ENCODE measurements around the gene IGSF3.
"Not testable (repeated sequence)": the region's sequence is repeated elsewhere in the genome, so short reads cannot be mapped to it uniquely, and the experiment has no call there.

The IGSF3 gene

DNA sequence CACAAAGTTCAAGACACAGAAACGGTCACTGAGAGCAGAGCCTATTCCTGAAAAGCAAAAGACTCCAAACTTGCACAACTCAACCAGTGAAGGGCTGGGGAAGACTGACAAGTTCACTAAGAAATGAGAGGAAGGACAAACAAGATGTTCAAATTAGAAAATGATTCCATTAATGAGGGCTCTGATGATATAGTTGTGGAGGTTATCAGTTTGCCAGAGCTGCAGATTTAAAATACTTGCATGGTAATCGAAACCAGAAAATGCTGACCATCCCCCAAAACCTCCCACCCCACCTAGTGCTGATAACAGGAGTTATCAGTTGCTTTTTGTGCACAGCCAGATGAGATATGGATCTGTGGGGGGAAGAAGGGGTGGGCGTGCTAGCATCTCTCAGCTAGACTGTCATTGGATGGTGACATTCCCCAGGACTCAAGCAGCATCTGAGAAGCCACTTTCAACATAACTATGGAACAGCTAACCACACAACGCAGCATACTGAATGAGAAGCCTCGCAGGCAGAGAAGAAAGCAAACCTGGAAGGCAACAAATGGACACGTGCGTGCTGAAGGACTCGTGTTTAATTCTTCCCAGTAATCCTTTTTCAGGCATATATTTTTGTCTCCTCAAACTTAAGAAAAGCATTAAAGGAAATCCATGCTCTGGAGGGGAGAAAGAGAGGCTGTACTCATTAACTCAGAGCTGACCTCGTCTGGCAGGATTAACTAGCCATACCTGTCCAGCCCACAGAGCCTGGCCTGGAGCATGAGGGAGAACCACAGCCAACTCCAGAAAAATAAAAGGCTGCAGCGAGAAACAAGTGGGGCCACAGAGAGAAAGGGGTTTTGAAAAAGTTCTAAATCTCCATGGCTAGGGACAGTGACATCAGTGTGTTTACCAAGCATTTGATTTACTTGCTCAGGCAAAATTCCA lies 35.3 kb downstream of the IGSF3 start:
- not testable (repeated sequence) for DNase-seq (ENCODE audit: low read depth, low spot score)

DNA sequence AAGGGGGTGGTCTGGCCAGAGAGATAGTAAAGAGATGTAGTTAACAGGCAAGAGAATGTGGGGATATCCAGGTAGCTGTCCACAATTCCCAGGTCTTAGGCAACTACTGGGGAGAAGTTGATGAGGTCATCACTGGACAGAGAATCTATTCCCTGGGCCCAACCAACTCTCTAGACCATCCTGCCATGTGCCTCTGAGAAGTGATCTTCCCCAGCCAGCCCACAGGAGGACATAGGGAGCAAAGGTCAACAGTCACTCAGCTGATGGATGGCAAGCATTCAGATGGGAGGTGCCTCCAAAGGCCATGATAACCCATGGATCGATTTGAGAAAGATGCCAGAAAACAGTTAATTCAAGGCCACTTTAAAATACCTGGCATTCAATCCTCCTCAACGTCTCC lies 36.0 kb downstream of the IGSF3 start:
- not testable (repeated sequence) for DNase-seq (ENCODE audit: low read depth, low spot score)

DNA sequence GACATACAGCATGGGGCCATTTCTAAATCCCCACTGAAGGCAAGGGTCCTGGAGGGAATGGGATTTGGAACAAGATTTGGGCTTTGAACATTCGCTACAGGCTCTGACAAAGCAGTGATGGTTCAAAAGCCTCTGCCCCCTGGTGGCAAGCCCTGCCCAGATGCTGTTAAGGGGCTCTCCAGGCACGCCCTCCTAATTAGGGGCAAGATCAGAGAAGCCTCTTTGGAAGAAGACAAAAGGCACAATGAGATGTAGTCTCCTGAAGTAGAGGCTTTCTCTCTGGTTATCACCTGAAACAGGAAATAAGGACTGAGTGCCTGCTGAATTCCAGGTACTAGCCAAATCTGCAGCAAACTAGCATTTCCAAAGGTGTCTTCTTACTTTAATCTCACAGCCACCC lies 37.5 kb downstream of the IGSF3 start:
- not testable (repeated sequence) for DNase-seq (ENCODE audit: low read depth, low spot score)

DNA sequence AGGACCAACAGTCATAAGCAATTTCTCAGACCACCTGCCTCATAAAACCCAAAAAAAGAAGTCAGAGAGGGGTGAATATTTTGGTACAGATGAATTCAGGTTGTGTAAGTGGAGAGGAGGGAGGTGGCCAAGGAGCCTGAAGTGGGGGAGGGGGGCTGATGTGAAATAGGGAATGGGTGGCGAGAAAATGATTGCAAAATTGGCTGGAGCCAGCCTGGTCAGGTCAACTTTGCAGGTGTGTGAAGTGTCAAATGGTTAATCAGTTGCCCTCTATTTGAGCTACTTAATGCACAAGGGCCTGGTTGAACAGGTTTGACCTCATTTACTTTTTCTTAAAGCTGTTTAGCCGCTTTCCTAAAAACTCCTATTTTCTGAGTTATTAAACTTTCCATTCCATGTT lies 38.1 kb downstream of the IGSF3 start:
- DNase-seq (ENCODE audit: low read depth, low spot score): not testable (repeated sequence)

DNA sequence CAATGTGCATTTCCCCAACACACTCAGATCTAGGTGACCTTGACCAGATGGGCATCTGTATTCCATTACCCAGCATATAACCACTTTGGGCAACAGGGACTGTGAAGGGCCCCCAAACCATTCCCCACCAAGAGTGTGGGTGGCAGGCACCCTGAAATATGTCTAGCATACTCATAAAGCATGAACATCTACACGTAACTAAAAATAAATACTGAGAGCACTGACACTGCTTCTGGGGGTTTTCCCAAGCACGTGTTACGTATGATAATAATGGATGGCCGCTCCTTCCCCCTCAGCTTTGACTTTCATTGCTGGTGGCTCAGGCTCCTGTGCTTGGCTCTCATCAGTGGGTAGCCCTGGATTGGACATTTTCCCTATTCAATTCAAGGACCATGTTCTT lies 39.1 kb downstream of the IGSF3 start:
- DNase-seq (ENCODE audit: low read depth, low spot score): no peak

DNA sequence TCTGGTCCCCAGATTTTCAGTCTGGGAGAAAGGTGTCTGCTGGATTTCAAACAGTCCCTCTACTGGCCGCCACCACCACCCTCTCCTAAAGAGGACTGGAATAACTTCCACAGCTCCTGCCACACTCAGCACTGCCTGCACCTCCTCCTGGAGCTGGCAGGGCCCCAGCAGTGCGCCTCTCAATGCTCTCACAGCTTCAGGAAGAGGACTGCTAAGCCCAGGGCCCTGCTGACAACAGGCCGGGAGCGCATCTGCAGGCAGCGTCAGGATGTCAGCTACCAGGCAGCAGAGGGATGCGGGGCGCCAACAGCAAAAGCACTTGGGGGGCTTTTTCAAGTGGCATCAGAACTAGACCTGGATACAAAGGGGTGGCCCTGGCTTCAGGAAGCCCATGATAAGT lies 40.2 kb downstream of the IGSF3 start:
- not testable (repeated sequence) for DNase-seq (ENCODE audit: low read depth, low spot score)

DNA sequence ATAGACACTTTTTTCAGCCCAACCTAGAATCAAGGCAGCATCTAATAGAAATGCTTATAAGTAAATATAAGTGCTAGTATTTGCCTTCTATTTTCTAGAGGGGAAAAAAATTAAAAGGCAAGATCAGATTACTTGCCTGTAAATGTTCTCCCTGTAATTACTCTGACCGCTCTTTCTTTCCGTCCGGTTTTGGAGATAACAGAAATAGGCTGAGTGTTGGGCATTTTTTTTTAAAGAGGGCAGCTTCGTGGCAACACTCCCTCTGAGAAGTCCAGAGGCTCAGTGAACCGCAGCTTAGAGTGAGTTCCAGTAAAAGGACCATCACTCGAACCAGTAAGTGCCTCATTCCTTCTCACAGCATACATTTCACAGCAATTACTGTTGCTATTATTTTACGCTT lies 40.6 kb downstream of the IGSF3 start:
- not testable (repeated sequence) for DNase-seq (ENCODE audit: low read depth, low spot score)

DNA sequence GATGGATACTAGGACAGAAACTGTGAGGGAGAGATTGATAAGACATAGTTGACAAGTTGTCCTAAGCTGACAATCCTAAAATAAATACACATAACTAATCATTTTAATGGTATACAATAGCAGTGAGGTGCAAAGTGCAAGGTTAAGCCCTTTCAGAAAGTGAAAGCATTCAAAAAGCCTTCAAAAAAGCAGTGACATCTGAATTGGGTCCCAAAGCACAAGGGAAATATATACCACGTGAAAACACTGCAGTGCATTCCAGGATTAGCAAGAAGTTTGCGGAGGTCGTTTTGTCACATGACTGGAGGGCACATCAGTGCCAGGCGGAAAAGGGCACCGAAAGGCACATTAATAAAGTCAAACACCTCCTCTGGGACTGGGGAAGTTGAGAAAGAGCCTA lies 42.4 kb downstream of the IGSF3 start:
- DNase-seq (ENCODE audit: low read depth, low spot score): not testable (repeated sequence)

DNA sequence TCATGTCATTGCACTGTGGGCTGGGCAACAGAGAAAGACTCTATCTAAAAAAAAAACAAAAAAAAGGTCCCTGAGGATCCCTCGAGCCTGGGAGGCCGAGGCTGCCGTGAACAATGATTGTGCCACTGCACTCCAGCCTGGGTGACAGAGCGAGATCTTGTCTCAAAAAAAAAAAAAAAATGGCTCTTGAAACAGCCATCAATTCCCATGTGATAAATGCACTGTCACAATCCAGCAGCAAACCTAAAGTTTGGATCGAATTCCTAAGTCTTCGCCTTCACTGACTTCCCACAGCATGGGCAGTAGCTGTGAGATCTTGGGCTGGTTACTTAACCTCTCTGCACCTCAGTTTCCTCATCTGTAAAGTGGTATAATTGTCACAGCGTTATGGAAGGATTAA lies 43.5 kb downstream of the IGSF3 start:
- no peak for DNase-seq (ENCODE audit: low read depth, low spot score)

DNA sequence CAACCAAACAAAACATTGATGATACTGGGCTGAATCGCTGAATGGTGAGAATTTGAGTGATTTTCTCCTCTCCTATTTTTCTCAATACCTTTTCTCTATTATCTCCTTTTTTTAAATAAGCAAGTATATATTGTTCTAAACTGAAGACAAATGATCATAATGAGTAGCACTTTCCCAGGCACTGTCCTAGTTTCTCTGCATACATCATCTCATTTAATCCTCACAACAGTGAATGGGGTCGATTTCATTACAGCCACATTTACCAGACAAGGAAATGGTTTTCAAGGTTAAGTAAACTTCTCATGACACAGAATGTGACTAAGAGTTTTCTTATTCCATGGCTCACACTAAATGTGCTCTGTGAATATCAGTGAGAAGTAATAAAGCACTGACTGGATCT lies 45.0 kb downstream of the IGSF3 start:
- DNase-seq (ENCODE audit: low read depth, low spot score): not testable (repeated sequence)

DNA sequence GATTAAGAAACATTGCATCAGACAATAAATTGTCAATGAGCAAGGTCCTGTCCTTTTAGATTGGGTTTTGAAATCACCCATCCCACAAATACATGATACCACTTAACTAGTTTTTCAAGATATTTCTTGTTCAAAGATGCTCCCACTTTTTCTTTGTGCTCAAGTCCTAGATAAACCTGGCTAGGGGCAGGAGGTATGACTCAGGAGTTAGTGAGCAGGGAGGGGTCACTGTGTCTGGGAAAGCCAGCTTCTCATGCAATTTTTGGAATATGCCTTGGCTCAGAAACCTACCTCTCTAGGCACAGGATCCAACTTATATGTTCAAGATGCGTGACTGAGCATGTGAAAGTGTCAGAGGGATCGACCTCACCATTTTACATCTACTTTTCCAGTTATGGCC lies 45.8 kb downstream of the IGSF3 start:
- not testable (repeated sequence) for DNase-seq (ENCODE audit: low read depth, low spot score)

DNA sequence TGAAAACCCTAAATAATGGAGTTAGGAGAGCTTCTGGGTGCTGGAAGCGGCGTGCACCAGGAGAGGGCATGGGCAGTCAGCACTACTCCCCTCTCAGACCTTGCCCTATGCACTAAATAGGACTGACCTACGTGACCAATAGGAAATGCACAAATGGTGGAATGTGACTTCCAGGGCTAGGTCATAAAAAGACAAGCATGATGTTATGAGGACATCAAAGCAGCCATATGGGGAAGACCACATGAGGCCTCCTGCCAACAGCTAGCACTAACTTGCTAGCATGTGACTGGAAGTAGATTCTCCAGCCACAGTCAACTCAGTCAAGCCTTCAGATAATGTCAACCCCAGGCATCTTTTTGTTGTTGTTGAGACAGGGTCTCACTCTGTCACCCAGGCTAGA lies 47.1 kb downstream of the IGSF3 start:
- DNase-seq (ENCODE audit: low read depth, low spot score): not testable (repeated sequence)

DNA sequence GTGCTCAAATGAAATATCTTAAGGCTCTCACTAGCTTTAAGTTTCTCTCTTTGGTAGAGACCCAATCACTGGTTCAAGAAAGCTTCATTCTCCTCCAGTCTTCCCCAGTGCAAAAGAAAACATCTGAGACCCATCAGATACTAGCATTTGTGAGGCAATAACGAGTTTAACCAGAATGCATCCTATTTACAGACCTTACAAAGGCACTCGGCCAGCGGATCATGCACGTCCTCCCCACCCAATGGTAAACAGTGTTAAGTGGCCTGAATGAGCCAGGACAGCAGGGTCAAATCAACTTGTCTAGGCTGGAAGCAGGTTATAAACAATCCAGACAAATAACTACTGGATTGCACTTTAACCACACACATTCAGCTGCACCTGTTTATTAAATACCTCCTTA lies 48.4 kb downstream of the IGSF3 start:
- not testable (repeated sequence) for DNase-seq (ENCODE audit: low read depth, low spot score)

DNA sequence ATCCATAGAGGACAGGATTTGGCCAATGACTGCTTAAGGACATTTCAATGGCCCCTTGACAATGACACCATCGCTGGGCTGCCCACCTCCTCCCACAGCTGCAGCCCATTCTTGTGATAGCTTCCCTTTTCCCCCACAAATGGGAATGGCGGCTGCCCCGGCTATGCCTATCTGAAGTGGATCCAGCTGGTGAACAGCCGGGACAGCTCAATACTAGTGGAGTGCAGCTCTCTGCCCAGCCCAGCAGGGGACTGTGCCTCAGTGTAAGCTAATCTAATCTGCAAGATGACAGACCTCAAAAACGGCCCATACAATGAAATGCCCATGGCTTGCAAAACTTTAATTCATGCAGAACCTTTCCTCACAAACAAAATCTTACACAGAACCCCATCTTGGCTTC lies 49.7 kb downstream of the IGSF3 start:
- DNase-seq (ENCODE audit: low read depth, low spot score): not testable (repeated sequence)

DNA sequence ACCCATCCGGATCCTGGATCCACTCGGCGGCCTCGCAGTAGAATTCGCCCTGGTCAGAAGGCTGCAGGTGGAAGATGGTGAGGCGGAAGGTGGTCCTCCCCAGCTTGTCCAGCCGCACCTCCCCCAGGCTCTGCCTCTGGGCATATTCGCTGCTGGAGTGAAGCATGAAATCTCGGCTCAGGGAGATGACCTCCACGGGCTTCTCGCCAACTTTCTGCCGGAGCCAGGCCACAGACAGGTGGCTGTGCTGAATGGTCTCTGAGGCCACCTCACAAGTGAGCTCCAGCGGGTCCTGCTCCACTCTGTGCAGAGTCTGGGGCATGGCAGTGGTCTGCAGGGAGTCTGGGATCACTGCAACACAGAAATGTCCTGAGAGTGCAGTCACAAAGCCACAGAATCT lies 53.7 kb downstream of the IGSF3 start:
- not testable (repeated sequence) for DNase-seq (ENCODE audit: low read depth, low spot score)

DNA sequence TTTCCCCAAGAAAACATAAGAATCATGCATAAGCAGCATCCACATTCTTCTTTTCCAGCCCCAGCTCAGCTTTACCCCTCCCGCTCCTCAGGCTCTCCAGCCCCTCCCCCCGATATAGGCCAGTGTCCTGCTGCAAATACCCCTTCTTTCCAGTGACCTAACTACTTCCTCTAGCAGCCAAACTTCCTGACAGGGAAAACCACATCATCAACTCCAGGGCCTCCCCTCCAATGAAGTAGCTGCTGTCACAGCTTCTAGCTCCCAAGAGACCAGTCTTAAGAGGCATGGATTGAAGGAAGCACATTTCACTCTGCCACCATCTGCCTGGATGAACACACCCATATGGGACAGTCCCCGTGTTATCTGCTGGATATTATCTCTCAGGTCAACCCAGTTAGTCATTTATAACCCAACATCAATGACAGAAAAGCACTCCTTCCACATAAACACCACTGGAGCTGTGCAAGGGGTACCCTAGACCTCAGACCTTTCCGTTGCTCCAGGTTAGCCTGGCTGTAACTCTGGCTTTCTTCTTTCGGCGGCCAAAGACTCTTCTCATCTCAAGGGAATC lies 57.6 kb downstream of the IGSF3 start:
- not testable (repeated sequence) for DNase-seq (ENCODE audit: low read depth, low spot score)

DNA sequence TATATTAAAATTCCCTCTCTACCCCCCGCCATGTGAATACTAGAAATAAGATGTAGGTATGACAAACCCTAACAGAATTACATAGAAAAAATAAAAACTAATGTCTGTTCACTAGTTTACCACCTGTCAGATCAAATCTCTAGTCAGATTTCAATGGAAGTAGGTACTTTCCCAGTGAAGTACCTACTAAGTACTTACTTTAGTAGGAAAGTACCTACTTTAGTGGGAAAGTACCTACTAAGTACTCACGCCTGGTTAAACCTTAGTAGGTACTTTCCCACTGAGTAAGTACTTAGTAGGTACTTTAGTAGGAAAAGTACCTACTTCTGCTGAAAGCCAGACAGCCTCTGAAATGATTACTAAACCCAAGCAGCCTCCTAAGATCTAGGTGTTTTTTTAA lies 58.7 kb downstream of the IGSF3 start:
- DNase-seq (ENCODE audit: low read depth, low spot score): not testable (repeated sequence)

DNA sequence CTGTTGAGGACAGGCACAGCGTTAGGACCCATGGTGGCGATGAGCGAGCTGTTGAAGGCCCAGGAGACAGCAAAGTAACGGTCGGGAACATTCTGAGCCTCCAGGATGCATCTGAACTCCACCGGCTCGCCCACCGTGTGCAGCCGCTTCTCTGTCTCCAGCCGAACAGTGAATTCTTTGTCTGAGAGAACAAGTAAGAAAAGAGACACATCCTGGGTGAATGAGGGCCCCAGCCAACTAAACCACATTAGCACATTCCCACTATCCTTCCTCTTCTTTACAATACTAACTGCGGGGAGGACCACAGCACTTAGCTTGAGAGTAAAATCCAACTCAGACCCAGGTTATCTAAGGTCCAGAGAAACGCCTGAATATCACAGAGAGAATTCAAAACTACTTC lies 59.4 kb downstream of the IGSF3 start:
- not testable (repeated sequence) for DNase-seq (ENCODE audit: low read depth, low spot score)

DNA sequence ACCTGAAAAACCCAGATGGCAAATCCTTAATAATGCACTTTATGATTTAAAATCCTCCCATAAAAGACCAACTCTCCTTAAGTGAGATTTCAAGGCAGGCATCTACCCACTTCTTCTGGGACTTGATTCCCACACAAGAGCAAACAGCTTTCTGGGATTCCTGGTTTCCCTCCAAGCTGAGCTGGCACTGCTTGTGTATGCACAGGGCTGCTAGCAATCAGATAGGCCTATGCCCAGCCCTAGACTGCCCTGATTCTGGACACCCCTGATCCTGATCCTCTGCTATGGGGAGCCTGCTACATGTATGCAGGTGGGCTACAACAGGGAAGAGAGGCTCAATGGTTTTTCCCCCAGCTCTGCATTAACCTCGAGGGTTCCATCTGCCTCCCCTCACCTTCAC lies 60.1 kb downstream of the IGSF3 start:
- DNase-seq (ENCODE audit: low read depth, low spot score): not testable (repeated sequence)

DNA sequence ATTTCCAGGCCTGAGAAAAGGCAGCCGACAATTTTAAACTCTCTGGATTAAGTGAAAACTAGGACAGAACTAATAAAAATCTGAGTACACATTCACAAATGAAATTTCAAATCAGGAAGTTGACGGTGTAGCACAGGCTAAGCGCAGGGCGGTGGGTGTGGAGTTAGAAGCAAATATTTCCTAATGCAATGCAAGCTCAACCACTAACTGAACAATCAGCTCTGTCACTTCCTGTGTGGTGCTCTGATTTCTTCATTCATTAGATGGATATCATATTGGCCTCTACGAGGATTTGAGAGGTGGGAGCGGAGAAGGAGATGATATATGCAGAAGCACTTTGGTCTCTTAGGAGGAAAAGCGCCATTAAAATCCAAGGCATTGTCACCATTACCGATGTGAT lies 61.5 kb downstream of the IGSF3 start:
- DNase-seq (ENCODE audit: low read depth, low spot score): not testable (repeated sequence)

DNA sequence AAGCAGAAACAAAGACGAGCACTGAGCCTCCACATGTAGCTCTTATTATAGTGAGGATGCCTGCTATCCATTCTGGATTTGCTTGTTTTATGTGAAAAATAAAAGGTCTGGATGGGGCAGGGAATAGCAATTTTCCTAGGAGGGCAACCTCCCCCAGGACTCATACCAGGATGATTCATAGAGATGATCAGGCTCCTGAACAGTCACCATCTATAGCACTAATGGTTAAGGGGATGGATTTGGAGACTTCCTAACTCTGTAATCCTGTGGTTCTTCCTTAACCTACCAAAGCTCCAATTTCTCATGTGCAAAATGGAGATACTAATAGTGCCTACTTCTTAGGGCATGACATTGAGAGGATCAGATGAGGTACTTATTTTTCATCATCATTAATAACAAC lies 62.2 kb downstream of the IGSF3 start:
- DNase-seq (ENCODE audit: low read depth, low spot score): no peak

DNA sequence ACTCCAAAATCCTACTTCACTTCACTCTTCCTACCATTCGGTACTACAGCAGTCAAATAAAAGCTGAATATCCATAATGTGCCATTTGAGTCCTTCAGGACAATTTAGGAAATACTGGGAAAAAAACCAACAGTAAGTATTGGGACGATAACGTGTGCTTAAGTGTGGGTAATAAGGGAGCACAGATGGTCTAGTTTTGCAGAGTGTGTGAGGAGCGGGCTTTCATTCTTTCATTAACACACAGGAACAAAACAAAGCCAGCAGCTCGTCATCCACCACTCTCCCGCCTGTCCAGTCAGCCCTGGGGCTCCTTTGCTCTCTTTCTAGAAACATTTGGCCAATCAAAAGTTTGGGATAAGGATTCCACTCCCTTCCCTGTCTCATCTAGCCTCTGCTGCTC lies 63.1 kb downstream of the IGSF3 start:
- DNase-seq (ENCODE audit: low read depth, low spot score): not testable (repeated sequence)

DNA sequence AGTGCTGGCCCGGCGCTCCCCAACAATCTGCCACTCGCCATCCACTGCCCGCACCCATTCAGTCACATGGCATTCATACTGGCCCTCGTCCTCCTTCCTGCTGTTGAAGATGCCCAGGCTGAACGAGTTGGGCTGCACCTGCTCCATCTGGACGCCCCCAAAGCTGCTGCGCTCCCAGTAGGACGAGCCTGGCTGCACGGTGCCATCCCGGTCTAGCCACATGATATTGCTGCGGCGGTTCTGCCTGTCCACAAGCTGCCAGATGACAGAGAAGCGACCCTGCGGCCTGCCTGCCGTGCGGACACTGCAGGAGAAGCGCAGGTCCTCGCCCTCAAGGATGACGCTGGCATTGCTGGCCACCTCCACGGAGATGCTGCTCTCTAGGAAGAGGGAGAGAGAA lies 63.9 kb downstream of the IGSF3 start:
- not testable (repeated sequence) for DNase-seq (ENCODE audit: low read depth, low spot score)
